Measurements from ENCODE around the gene VAV1.
"Not testable (repeated sequence)": the region's sequence is repeated elsewhere in the genome, so short reads cannot be mapped to it uniquely, and the experiment has no call there.

The VAV1 gene

DNA sequence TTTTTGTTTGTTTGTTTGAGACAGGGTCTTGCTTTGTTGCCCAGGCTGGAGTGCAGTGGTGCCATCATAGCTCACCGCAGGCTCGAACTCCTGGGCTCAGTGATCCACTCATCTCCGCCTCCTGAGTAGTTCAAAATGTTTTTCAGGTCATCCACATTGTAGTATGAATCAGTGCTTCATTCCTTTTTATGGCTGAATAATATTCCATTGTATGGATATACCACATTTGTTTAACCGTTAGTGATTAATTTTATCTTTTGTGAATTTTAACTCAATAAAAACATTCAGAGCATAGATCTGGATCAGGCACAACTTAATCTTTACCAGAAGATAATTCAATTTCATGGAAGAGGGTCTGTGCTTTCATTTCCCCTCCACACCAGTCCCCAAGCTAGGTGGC, 47.7 kb downstream of the VAV1 start:
- DNase-seq, result no peak

DNA sequence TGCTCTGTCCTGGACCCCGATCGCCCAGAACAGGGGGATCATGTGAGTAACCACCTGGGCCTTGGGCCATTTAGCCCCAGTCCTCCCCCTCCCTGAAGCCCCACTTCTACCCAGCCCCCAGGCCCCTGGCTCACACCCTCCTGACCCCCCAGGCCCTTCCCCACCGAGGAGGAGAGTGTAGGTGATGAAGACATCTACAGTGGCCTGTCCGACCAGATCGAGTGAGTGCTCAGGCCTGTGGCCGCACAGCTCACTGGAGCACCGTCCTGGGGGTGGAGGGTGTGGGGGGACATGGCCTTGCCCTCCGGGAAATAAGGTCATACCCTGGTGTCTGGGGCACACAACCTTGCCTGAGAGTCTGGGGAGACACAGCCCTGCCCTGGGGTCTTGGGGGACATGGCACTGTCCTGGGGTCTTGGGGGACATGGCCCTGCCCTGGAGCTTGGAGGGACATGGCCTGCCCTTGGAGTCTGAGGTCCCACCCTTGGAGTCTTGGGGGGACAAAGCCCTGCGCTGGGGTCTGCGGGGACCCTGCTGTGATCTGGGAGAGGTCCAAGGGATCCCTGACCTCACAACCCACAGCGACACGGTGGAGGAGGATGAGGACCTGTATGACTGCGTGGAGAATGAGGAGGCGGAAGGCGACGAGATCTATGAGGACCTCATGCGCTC, 49.3 kb downstream of the VAV1 start:
- no peak for DNase-seq

DNA sequence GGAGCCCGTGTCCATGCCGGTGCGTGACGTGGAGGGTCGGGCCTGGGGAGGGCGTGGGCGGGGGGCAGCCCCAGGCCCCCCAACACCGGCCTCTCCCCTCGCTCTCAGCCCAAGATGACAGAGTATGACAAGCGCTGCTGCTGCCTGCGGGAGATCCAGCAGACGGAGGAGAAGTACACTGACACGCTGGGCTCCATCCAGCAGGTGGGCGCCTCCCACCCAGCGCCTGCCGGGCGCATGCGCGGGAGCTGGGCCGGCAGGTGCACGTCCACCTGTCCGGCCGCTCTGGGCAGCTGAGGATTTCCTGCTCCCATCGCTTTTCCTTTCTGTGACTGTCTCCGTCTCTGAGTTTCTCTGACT, 49.8 kb downstream of the VAV1 start:
- DNase-seq, result no peak

DNA sequence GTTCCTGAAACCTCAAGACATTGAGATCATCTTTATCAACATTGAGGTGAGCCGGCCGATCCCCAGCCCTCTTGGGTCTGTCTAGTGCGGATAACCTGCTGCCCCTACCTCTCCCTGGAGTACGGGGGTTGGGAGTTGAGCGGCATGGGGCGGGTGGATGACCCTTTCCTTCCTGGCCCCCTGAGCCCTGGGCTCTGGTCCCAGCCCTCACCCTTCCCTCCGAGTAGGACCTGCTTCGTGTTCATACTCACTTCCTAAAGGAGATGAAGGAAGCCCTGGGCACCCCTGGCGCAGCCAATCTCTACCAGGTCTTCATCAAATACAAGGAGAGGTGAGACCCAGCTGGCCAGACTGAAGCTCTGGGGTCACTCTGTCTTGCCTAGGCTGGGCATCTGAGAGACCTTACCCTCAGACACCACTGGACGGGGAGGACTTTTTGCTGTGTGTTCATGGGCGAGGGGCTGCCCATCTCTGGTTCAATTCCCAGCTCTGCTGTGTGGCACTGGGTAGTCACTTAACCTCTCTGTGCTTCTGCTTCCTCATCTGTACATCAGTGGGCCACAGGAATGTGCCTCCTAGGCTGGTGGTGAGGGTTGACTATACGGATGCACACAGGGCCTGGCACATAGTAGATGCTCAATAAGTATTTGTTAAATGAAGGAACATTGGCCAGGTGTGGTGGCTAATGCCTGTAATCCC, 52.7 kb downstream of the VAV1 start:
- no peak for DNase-seq

DNA sequence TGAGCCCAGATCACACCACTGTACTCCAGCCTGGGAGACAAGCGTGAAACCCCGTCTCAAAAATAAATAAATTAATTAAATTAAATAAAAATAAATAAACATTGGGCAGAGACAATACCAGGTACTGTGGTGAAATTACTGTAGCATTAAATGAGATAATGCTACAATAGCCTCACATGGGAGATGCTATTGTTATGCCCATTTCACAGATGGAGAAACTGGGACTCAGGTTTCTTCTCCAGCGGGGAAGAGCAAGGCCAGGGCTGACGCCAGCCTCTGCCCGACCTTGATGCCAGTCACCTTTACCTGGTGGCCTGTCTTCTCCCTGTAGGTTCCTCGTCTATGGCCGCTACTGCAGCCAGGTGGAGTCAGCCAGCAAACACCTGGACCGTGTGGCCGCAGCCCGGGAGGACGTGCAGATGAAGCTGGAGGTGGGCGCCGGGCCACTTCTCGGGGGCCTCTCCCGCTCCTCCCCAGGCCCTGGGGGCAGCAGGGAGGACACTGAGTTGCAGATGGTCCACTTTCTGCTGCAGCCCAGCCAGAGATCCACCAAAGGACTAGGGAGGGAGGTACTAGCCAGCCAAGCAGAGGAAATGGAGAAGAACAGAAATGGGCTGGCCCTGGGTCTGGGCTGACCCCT, 53.9 kb downstream of the VAV1 start:
- no peak for DNase-seq

DNA sequence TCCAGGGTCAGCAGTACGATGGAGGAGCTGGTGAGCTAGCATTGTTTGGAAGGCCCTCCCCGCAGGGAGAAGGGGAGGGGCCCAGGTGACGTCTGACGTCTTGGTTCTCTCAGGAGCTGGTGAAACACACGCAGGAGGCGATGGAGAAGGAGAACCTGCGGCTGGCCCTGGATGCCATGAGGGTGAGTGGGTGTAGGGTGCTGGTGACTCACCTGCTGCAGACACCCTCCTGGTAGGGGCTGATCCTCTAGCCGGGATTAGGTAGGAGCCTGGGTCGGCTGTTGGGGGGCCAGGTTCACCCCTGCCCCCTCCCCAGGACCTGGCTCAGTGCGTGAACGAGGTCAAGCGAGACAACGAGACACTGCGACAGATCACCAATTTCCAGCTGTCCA, 55.8 kb downstream of the VAV1 start:
- DNase-seq, result no peak

DNA sequence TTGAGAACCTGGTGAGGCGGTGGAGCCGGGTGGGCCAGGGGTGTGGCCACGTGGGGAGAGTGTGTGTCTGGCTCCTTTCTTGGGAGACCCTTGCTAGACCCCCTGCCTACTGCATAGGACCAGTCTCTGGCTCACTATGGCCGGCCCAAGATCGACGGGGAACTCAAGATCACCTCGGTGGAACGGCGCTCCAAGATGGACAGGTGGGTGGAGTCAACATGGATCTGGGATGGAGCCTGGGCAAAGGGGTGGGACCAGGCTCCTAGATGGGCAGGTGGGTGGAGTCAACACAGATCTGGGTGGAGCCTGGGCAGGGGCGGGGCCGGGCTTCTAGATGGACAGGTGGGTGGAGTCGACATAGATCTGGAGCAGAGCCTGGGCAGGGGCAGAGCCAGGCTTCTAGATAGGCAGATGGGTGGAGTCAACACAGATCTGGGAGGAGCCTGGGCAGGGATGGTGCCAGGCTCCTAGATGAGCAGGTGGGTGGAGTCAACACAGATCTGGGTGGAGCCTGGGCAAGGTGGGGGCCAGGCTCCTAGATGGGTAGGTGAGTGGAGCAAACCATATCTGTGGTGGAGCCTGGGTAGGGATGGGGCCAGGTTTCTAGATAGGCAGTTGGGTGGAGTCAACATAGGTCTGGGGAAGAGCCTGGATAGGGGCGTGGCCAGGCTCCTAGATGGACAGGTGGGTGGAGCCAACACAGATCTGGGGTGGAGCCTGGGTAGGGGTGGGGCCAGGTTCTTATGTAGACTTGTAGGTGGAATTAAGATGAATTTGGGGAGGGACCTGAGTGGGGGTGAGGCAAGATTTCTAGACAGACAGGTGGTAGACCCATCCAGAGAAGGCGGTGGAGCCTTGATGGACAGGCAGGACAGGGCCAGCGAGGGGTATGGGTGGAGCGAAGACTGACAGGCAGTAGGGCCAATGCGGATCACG, 56.5 kb downstream of the VAV1 start:
- DNase-seq, result no peak

DNA sequence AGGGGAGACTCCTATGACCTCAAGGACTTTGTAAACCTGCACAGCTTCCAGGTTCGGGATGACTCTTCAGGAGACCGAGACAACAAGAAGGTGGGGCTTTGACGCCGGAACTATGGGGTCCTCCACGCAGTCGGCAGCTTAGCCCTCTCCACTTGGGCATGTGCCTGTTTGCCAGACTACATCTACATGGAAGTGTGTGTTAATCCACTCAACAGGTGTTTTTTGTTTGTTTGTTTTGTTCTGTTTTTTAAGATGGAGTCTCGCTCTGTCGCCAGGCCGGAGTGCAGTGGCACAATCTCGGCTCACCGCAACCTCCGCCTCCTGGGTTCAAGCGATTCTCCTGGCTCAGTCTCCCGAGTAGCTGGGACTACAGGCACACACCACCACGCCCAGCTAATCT, 57.3 kb downstream of the VAV1 start:
- DNase-seq, result not testable (repeated sequence)

DNA sequence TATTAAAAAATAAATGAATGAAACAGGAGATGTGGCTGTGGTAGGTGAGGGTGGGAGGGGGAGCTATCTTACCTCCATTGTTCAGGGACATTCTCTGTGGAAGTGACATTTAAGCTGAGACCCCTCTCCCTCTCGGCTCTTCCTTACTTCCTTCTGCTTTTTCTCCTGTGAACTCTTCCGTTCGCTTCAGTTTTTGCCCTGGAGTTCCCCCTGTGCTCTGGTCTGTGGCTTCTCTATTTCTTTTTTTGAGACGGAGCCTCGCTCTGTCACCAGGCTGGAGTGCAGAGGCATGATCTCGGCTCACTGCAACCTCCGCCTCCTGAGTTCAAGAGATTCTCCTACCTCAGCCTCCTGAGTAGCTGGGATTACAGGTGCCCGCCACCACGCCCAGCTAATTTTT, 58.6 kb downstream of the VAV1 start:
- DNase-seq, result not testable (repeated sequence)

DNA sequence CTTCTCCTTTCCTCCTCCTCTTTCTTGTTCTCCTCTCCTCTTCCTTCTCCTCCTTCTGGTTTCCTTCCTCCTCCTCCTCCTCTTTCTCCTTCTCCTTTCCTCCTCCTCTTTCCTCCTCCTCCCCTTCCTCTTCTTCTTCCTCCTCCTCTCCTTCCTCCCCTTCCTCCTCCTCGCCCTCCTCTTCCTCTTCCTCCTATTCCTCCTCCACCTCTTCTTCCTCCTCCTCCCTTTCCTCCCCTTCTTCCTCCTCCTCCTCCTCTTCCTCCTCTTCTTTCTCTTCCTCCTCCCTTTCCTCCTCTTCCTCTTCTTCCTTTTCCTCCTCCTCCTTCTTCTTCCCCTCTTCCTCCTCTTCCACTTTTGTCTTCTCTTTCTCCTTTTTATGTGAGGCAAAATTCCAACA, 59.9 kb downstream of the VAV1 start:
- DNase-seq, result no peak

DNA sequence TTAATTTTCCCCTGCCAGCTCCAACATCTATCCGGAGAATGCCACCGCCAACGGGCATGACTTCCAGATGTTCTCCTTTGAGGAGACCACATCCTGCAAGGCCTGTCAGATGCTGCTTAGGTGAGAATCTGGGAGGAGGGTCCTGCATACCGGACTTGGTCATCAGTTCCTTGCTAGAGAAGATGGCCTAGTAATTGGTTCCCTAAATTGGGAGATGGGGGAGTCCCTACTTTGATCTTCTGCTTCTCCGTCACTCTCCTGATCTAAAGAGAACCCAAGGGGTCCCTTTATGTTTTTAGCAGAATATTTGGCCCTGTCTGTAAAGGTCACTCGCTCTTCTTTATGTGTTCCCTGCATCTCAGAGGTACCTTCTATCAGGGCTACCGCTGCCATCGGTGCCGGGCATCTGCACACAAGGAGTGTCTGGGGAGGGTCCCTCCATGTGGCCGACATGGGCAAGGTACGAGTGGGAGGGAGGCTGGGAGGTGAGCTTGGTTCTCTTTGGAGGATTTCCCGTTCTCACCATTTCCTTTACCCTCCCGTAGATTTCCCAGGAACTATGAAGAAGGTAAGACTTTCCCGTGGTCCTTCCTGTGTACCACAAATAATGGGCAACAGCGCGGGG, 60.8 kb downstream of the VAV1 start:
- DNase-seq, result no peak

DNA sequence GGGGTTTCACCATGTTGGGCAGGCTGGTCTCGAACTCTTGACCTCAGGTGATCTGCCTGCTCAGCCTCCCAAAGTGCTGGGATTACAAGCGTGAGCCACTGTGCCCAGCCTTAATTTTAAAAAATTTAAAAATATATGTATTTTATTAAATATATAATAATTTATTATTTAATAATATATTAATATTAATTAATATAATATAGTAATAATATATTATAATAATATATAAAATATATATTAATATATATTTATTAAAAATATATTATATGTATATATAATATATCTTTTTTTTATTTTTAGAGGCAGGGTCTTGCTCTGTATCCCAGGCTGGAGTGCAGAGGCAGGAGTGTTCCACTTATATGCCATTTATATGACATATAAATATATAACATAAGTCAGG, 61.9 kb downstream of the VAV1 start:
- no peak for DNase-seq

DNA sequence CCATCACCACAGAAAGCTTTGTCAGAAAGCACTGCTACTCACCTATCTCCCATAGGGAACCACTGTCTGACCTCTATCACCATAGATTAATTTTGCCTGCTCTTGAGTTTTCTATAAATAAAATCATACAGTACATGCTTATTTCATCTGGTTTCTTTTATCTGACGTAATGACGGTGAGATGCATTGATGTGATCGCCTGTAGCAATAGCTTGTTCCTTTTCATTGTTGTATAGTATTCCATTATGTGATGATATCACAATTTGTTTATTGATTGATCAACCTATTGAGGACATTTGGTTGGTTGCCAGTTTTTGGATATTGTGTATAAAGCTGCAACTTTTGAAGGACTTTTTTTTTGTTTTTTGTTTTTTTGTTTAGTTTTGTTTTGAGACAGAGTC, 63.0 kb downstream of the VAV1 start:
- no peak for DNase-seq

DNA sequence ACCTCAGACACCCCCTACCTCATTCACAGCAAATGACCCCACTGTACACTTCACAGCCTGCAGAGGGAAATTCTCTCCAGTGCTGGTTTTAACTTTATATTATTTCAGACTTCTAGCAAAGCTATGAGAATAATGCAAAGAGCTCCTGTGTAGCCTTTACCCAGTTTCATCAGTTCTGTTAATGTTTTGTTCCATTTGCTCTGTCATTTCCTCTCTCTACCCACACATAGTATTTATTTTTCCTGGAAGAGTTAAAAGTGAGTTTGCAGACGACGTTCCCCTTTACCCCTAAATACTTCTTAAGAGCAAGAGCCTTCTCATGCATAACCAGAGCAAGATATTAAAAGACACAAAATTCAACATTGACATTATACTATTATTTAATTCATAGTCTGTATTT, 65.0 kb downstream of the VAV1 start:
- DNase-seq, result no peak

DNA sequence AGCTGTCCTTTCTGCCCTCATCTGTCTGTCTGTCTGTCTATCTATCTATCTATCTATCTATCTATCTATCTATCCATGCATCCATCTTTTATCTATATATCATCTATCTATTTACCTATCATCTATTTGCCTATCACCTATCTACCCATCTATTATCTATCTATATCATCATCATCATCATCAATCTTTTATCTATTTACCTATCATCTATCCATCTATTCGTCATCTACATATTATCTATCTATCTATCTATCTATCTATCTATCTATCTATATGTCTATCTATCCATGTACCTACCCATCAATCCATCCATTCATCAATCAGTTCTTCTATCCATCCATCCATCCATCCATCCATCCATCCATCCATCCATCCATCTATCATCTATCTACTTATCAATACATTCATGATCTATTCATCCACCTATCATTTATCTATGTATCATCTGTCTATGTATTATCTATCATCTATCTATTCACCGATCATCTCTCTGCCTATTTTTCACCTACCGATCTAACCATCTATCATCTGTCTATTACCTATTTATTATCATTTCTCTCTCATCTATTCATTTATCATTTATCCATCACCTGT, 65.7 kb downstream of the VAV1 start:
- no peak for DNase-seq

DNA sequence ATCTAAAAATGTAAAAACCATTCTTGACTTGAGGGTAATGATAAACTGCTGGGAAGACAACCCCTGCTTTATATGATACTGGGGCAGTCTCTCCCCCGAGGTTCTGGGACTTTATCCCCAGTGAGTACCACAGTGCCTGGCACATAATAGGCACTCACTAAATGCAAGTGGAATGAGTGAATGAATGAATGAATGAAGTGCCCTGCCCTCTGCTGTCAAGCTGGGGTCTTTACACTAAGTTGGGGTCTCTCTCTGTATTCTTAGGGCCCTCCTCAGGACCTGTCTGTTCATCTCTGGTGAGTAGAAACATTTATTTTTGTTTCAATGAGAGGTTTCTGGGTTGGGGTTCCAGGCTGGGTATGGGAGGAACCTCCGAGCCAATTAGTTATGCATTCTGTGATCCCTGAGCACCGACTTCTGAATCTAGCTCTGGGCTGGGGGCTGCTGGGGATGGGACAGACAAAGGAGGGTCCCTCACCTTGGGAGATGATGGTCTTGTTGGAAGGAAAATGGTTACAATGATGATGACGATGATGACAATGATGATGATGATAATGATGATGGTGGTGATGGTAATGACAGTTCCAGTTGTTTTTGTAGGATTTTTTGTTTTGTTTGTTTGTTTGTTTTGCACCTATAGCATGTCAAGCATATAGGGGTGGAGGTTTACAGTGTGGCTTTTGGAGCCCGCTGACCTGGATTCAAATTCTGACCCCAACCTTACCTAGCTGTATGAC, 70.5 kb downstream of the VAV1 start:
- DNase-seq, result no peak

DNA sequence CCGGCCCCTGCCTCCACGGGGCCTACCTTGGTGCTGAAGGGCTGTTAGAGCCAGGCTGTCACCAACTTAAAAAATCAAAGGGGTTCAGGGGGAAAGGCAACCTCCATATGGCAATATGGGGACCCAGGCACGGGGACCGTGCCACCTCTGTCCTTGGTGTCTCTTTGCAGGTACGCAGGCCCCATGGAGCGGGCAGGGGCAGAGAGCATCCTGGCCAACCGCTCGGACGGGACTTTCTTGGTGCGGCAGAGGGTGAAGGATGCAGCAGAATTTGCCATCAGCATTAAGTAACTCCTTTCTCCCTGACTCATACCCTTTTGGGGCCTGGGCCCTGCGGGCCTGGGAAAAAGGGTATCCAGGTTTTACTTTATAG, 75.3 kb downstream of the VAV1 start:
- no peak for DNase-seq

DNA sequence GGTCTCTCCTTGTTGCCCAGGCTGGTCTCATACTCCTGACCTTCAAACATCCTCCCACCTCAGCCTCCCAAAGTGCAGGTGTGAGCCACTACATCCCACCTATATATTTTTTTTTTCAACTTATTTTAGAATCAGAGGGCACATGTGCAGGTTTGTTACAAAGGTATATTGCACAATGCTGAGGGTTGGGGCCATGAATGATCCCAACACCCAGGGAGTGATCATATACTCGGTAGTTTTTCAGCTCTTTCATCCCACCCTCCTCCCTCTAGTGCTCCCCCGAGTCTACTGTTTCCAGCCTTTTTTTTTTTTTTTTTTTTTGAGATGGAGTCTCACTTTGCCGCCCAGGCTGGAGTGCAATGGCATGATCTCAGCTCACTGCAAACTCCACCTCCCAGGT, 76.5 kb downstream of the VAV1 start:
- no peak for DNase-seq

DNA sequence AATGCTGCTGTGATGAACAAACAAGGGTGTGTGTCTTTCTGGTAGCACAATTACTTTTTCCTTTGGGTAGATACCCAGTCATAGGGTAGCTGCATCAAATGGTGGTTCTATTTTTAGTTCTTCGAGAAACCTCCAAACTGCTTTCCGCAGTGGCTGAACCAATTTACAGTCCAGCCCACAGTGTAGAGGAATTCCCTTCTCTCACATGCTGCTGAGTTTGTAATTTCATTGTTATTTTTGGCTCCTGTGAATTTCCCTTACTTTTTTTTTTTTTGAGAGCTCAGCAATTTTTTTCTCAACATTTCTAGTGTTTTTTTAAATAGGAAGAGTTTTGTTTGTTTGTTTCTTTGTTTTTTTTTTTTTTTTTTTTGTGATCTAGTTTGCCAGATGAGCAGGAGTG, 77.4 kb downstream of the VAV1 start:
- no peak for DNase-seq

DNA sequence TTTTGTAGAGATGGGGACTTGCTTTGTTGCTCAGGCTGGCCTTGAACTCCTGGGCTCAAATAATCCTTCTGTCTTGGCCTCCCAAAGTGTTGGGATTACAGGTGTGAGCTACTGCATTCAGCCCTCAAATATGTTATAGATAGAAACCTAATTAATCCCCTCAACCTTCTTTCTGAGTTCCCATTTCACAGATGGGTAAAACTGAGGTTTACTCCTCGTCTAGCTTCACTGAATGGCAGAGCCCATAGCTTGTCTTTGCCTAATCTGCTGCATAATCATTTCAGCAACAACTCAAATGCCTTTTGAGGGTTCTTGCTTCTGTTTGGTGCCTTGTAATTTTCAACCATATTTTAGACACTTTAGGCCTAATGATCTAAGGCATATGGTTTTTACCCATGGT, 78.9 kb downstream of the VAV1 start:
- no peak for DNase-seq

DNA sequence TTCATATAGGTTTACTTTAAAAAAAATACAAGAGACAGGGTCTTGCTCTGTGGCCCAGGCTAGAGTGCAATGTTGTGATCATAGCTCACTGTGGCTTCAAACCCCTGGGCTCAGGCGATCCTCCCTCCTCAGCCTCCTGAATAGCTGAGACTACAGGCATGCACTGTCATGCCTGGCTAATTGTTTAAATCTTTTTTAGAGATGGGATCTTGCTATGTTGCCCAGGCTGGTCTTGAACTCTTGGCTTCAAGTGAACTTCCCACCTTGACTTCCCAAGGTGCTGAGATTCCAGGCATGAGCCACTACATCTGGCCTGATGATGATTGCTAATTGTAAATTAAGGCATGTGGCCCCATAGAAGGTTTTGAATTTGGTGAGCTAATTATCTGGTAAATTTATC, 79.5 kb downstream of the VAV1 start:
- no peak for DNase-seq

DNA sequence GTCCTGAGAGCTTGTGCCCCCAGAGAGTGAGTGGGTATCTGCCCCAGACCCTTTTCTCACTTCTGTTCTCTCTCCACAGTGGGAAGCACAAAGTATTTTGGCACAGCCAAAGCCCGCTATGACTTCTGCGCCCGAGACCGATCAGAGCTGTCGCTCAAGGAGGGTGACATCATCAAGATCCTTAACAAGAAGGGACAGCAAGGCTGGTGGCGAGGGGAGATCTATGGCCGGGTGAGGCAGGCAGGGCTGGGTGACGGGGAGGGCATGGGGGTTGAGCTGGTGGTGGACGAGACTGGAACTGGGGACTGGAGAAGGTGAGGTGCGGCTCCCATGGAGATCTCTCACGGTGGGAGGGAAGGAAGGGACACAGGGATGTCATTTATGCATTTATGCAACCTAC, 81.4 kb downstream of the VAV1 start:
- no peak for DNase-seq

Data from right hindlimb (tissue), 1 donor.